Measurements from ENCODE around the gene PALM3. TPM values are rescaled to one million over a fixed set of nuclear protein-coding genes. Genes with fewer than 3 reads are reported as not detected.

PALM3 gene
- total RNA-seq, 1 donor from 2014 or later = not detected

DNA sequence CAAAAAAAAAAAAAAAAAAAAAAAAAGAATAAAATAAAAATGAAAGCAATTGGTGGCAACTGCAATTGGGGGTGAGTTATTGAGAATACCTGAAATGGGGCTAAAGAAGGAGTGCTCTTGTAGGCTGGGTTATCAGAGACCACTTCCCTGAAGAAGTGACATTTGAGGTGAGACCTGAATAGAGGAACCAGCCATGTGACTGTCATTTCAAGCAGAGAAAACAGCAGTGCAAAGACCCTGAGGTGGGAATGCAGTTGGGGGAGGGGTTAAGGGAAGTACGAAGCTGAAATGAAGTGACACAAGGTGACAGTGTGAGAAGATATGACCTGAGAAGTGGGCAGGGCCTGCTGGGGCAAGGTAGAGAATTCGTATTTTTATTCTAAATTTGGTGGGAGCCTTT lies 4.3 kb upstream of the PALM3 start:
- TF ChIP-seq, protein P1, sequence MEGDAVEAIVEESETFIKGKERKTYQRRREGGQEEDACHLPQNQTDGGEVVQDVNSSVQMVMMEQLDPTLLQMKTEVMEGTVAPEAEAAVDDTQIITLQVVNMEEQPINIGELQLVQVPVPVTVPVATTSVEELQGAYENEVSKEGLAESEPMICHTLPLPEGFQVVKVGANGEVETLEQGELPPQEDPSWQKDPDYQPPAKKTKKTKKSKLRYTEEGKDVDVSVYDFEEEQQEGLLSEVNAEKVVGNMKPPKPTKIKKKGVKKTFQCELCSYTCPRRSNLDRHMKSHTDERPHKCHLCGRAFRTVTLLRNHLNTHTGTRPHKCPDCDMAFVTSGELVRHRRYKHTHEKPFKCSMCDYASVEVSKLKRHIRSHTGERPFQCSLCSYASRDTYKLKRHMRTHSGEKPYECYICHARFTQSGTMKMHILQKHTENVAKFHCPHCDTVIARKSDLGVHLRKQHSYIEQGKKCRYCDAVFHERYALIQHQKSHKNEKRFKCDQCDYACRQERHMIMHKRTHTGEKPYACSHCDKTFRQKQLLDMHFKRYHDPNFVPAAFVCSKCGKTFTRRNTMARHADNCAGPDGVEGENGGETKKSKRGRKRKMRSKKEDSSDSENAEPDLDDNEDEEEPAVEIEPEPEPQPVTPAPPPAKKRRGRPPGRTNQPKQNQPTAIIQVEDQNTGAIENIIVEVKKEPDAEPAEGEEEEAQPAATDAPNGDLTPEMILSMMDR (IDR thresholded peaks at IDR 0.05; ENCODE audit: insufficient read depth, low read length, severe bottlenecking) = no peak
- FAIRE-seq = no peak
- Histone ChIP-seq H3K36me3 (ENCODE audit: control insufficient read depth, insufficient read depth, low read length) (no peaks in the 10 kb centered on the region), H3K27me3 (ENCODE audit: control insufficient read depth, insufficient read depth, low read length) (peaks cover under 1% of the 10 kb centered on the region), H3K4me3 (ENCODE audit: low read depth, low read length) (no peak overlapping the region)
- no peak for DNase-seq (ENCODE audit: low read depth)

DNA sequence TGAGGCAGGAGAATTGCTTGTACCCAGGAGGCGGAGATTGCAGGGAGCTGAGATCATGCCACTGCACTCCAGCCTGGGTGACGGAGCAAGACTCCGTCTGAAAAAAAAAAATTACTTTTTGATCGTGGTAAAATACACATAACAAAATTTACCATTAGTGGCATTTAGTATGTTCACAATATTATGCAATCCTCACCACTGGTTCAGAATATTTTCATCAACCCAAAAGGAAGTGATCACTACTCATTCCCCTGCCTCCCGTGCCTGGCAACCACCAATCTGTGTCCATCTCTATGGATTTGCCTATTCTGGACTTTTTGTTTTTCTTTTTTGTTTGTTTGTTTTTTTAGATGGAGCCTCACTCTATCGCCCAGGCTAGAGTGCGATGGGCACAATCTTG lies 1.2 kb upstream of the PALM3 start:
- Histone ChIP-seq H3K4me3 (ENCODE audit: low read depth, low read length) (no peak overlapping the region), H3K27me3 (ENCODE audit: control insufficient read depth, insufficient read depth, low read length) (peaks cover 7% of the 10 kb centered on the region), H3K36me3 (ENCODE audit: control insufficient read depth, insufficient read depth, low read length) (no peaks in the 10 kb centered on the region)
- FAIRE-seq (no peak), DNase-seq (ENCODE audit: low read depth) (no peak)
- TF ChIP-seq, protein P1 (IDR thresholded peaks at IDR 0.05; ENCODE audit: insufficient read depth, low read length, severe bottlenecking) = no peak

GRCh38 chr19:14062558-14062855 lies 631 bp upstream of the PALM3 start:
- H3K4me3 ChIP-seq (ENCODE audit: low read depth, low read length) = no peak overlapping the region

DNA sequence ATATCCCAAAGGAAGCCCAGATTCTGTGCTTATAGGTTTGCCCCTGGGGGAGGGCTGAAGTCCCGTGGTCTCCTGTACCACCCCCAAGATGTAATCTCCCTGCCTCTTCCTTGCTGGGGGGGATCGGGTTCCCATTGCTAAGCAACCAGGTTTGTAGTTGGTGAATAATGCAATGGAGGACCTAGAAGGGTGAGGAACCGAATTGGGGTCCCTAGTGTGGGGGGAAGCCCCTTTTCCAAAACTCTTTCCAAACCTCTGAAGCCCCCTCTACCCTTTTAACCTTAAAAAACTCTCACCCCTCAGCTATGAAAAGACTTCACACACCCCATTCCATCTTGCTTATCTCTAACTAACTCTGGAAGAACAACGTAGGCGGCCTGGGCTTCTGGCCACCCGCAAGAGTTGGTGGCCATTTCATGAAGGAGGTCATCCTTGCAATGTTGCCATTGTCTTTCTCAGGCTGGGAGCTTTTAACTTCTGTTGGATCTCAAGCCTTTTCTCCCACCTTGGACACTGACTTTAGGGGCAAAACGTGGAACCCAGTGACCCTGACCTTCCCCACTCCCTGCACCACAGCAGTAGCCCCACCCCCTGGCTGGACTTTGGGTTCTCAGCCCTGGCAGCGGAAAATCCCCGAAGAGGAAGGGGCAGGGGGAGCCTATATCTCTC lies 661 bp downstream of the PALM3 start:
- Histone ChIP-seq H3K36me3 (ENCODE audit: control insufficient read depth, insufficient read depth, low read length) (no peaks in the 10 kb centered on the region), H3K27me3 (ENCODE audit: control insufficient read depth, insufficient read depth, low read length) (peaks cover 7% of the 10 kb centered on the region), H3K4me3 (ENCODE audit: low read depth, low read length) (no peak overlapping the region)
- FAIRE-seq (no peak), DNase-seq (ENCODE audit: low read depth) (no peak)
- TF ChIP-seq, protein P1 (IDR thresholded peaks at IDR 0.05; ENCODE audit: insufficient read depth, low read length, severe bottlenecking) = no peak

More at GRCh38 chr19:14062558-14062855, 631 bp upstream of the PALM3 start:
- TF ChIP-seq, protein P1 (IDR thresholded peaks at IDR 0.05; ENCODE audit: insufficient read depth, low read length, severe bottlenecking) = no peak
- Histone ChIP-seq H3K27me3 (ENCODE audit: control insufficient read depth, insufficient read depth, low read length) (peaks cover 7% of the 10 kb centered on the region), H3K36me3 (ENCODE audit: control insufficient read depth, insufficient read depth, low read length) (no peaks in the 10 kb centered on the region)
- FAIRE-seq = no peak
- DNase-seq (ENCODE audit: low read depth) = no peak

- TF ChIP-seq, protein P1 (IDR thresholded peaks at IDR 0.05; ENCODE audit: insufficient read depth, low read length, severe bottlenecking) = no peak
- DNase-seq (ENCODE audit: low read depth) (no peak), FAIRE-seq (no peak)
- Histone ChIP-seq H3K4me3 (ENCODE audit: low read depth, low read length) (no peak overlapping the region), H3K36me3 (ENCODE audit: control insufficient read depth, insufficient read depth, low read length) (no peaks in the 10 kb centered on the region), H3K27me3 (ENCODE audit: control insufficient read depth, insufficient read depth, low read length) (peaks cover 7% of the 10 kb centered on the region)
Observed at GRCh38 chr19:14059652-14060155, 2.2 kb downstream of the PALM3 start.

- TF ChIP-seq, protein P1 (IDR thresholded peaks at IDR 0.05; ENCODE audit: insufficient read depth, low read length, severe bottlenecking) = peak; percentile 88
Observed at GRCh38 chr19:14059093-14059480, 2.8 kb downstream of the PALM3 start.

More at GRCh38 chr19:14059093-14059480, 2.8 kb downstream of the PALM3 start:
- no peak for FAIRE-seq
- no peak for DNase-seq (ENCODE audit: low read depth)
- Histone ChIP-seq H3K36me3 (ENCODE audit: control insufficient read depth, insufficient read depth, low read length) (no peaks in the 10 kb centered on the region), H3K27me3 (ENCODE audit: control insufficient read depth, insufficient read depth, low read length) (peaks cover 7% of the 10 kb centered on the region), H3K4me3 (ENCODE audit: low read depth, low read length) (no peak overlapping the region)

Measured in bronchial epithelial cell (primary cell).